Upper lobe of left lung (tissue), 6 donors: ENCODE measurements around the gene RNF19B. TPM values are rescaled to one million over a fixed set of nuclear protein-coding genes. Genes with fewer than 3 reads are reported as not detected.

Source experiments
- ATAC-seq, 2 donors: fragments of 200-7000 bp; cut with Tn5 transposase; one replicate each; pipeline ENCODE4 v1.9.1; 2022; ENCODE audit warnings: mild to moderate bottlenecking in 2 of 2, moderate library complexity in 2 of 2; ENCODE audit not compliant: low FRiP score in 2 of 2
- DNase-seq, 2 donors: peaks; one replicate each; pipeline ENCODE4 v3.0.0-alpha.2; 2019 to 2020
- H3K27ac ChIP-seq, 4 donors: fragments of 200-600 bp; sonication (generic); one replicate each; pipeline ENCODE4 v1.5.1; 2016 to 2019
- H3K27me3 ChIP-seq, 4 donors: fragments of 200-600 bp; sonication (generic); one replicate each; pipeline ENCODE4 v1.5.1; 2017 to 2019
- H3K36me3 ChIP-seq, 4 donors: fragments of 200-600 bp; sonication (generic); one replicate each; pipeline ENCODE4 v1.5.1; 2016 to 2019
- H3K4me1 ChIP-seq, 4 donors: fragments of 200-600 bp; sonication (generic); one replicate each; pipeline ENCODE4 v1.5.1; 2018 to 2019
- H3K4me3 ChIP-seq, 4 donors: fragments of 200-600 bp; sonication (generic); one replicate each; pipeline ENCODE4 v1.5.1; 2017 to 2019; ENCODE audit warnings: mild to moderate bottlenecking in 2 of 4, moderate library complexity in 1 of 4
- H3K9me3 ChIP-seq, 4 donors: fragments of 200-600 bp; sonication (generic); one replicate each; pipeline ENCODE4 v1.5.1; 2018 to 2019
- CTCF ChIP-seq, 6 experiments: fragments of 450-650 bp in 4 of 6; fragments of 200-600 bp in 2 of 6; sonication (generic) in 2 of 6; IDR thresholded peaks; one replicate each; pipeline ENCODE4 v1.5.1; 2016 to 2019; ENCODE audit warnings: antibody characterized with exemption in 6 of 6
- EP300 ChIP-seq, 4 donors: sonication (generic); formaldehyde crosslinking; IDR thresholded peaks; one replicate each; pipeline ENCODE4 v1.5.1; 2017; ENCODE audit warnings: antibody characterized with exemption in 4 of 4, control low read depth in 2 of 4
- POLR2A ChIP-seq, 4 donors: fragments of 450-650 bp; IDR thresholded peaks; one replicate each; pipeline ENCODE4 v1.5.1; 2016 to 2017; ENCODE audit warnings: antibody characterized with exemption in 4 of 4, mild to moderate bottlenecking in 2 of 4
- POLR2AphosphoS5 ChIP-seq, 2 donors: sonication (generic); formaldehyde crosslinking; IDR thresholded peaks; one replicate each; pipeline ENCODE4 v1.5.1; 2017; ENCODE audit warnings: antibody characterized with exemption in 2 of 2
- WGBS, 2 donors: methylation state at CpG; one replicate each; pipeline ENCODE4 v1.1.5; 2017 to 2018; 5-methylcytosine and 5-hydroxymethylcytosine counted together
- total RNA-seq, 6 donors: library from RNA; depleted of rRNA in 4 of 6; stranded (reverse); fragments of >200 nt in 4 of 6; gene quantifications; one replicate each; pipeline versions ENCODE4 v1.1.0 to v1.2.1, GENCODE V29; 2016 to 2021
- donor health status: DM: no; HTN: no; CAD: no; lungs with moderate emphysema.
- donor health status: DM: no; HTN: yes; CAD: no; lungs with severe emphysema.

RNF19B gene
- total RNA-seq, 6 donors from 2014 or later: 28.7 to 44.5 (median 37.4) TPM

DNA sequence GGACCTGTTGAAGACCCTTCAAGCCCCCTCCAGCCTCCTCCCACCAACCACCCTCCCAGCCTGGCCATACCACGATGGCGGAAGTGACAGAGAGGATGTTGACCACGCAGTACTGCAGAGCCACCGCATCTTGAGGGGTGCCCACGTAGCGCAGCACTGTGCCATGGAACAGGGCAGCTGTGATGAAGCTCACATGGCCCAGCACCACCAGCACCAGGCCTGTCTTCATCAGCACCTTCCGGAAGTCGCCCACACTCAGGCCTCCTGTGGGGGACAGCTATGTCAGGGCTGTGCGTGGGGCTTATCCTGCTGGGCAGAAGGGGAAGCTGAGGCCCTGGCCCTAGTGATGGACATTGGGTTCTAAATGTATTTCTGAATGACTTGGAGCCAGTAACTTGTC, 66.6 kb downstream of the RNF19B start:
- no peaks in the 10 kb centered on the region for H3K36me3 ChIP-seq
- peaks cover 0 to 18% (median 10%) of the 10 kb centered on the region in 4 donors for H3K27me3 ChIP-seq
- H3K4me1 ChIP-seq: peaks cover 16 to 26% (median 22%) of the 10 kb centered on the region in 4 donors
- DNase-seq (no peak), ATAC-seq (no peak)
- WGBS, 2 donors: 92 to 100% methylated on average over 3 to 9 of the region's 9 CpGs
- H3K27ac ChIP-seq: no peak overlapping the region
- H3K4me3 ChIP-seq: no peak overlapping the region
- TF ChIP-seq POLR2A (IDR thresholded peaks at IDR 0.05) (no peak), CTCF (IDR thresholded peaks at IDR 0.05) (no peak), POLR2AphosphoS5 (IDR thresholded peaks at IDR 0.05) (no peak)
- no peaks in the 10 kb centered on the region for H3K9me3 ChIP-seq

GRCh38 chr1:32897082-32898049, 67.2 kb downstream of the RNF19B start:
- 76 to 78% methylated on average over 11 of the region's 11 CpGs for WGBS, 2 donors
- Histone ChIP-seq H3K27me3 (peaks cover 0 to 23% (median 15%) of the 10 kb centered on the region in 4 donors), H3K4me3 (no peak overlapping the region), H3K9me3 (no peaks in the 10 kb centered on the region), H3K4me1 (peaks cover 19 to 33% (median 29%) of the 10 kb centered on the region in 4 donors), H3K36me3 (no peaks in the 10 kb centered on the region), H3K27ac (no peak overlapping the region)
- ATAC-seq (no peak), DNase-seq (no peak)
- TF ChIP-seq EP300 (IDR thresholded peaks at IDR 0.05) (no peak), POLR2AphosphoS5 (IDR thresholded peaks at IDR 0.05) (no peak)

DNA sequence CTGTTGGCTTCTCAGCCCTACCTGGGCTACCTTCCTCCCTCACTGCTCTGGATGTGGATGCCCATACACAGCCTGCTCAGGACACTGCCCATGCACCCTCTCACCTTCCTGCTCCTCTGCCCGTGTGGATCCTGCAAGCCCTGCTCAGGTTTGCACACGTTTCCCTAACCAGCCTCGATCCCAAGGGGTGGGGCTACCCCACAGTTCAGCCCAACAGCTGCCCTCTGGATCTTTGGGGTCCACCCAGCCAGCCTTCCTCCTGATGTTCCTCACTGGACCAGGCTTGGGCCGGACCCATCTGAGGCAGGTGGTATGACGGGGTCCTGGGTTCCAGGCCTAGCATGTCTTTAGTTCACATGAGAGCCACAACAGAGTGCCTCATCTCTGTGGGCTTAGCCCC, 68.2 kb downstream of the RNF19B start:
- WGBS, 2 donors: 69 to 76% methylated on average over 5 of the region's 5 CpGs
- H3K36me3 ChIP-seq: no peaks in the 10 kb centered on the region
- DNase-seq (no peak), ATAC-seq (no peak)
- no peak overlapping the region for H3K27ac ChIP-seq
- TF ChIP-seq POLR2A (IDR thresholded peaks at IDR 0.05) (no peak), EP300 (IDR thresholded peaks at IDR 0.05) (no peak), POLR2AphosphoS5 (IDR thresholded peaks at IDR 0.05) (no peak), CTCF (IDR thresholded peaks at IDR 0.05) (no peak)
- no peak overlapping the region for H3K4me3 ChIP-seq
- H3K27me3 ChIP-seq: peaks cover 0 to 23% (median 15%) of the 10 kb centered on the region in 4 donors
- H3K4me1 ChIP-seq: peaks cover 19 to 31% (median 29%) of the 10 kb centered on the region in 4 donors
- H3K9me3 ChIP-seq: no peaks in the 10 kb centered on the region

- Histone ChIP-seq H3K4me3 (no peak overlapping the region), H3K27me3 (peaks cover 0 to 17% (median 12%) of the 10 kb centered on the region in 4 donors), H3K9me3 (no peaks in the 10 kb centered on the region), H3K36me3 (no peaks in the 10 kb centered on the region), H3K27ac (no peak overlapping the region), H3K4me1 (peaks cover 15 to 25% (median 23%) of the 10 kb centered on the region in 4 donors)
- DNase-seq (no peak), ATAC-seq (no peak)
- WGBS, 2 donors: 85 to 90% methylated on average over 19 to 24 of the region's 26 CpGs
- TF ChIP-seq POLR2AphosphoS5 (IDR thresholded peaks at IDR 0.05) (no peak), EP300 (IDR thresholded peaks at IDR 0.05) (no peak), POLR2A (IDR thresholded peaks at IDR 0.05) (no peak), CTCF (IDR thresholded peaks at IDR 0.05) (no peak)
Measured at GRCh38 chr1:32895325-32896215, 69.0 kb downstream of the RNF19B start.

DNA sequence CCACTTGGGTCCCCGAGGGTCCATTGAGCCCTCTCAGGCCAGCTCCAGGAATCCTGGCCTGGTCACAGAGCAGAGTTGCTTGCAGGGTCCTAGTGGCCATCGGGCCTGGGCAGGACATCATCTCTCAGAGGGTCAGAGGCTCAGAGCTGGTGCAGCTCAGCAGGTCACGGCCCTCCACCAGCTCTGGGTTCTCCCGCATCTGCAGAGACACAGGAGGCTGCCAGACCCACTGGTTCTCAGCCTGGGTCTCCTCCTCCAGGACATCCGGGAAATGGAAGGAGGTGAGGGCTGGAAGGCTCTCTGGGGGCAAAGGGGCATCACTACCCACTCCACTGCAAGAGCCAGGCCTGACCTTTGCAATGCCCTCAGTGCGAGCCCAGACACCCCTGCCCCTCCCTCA, 69.9 kb downstream of the RNF19B start:
- H3K4me3 ChIP-seq: no peak overlapping the region
- H3K4me1 ChIP-seq: peaks cover 12 to 20% (median 19%) of the 10 kb centered on the region in 4 donors
- ATAC-seq (no peak), DNase-seq (no peak)
- WGBS, 2 donors: 40 to 82% methylated on average over 1 to 6 of the region's 6 CpGs
- peaks cover 0 to 15% (median 12%) of the 10 kb centered on the region in 4 donors for H3K27me3 ChIP-seq
- TF ChIP-seq POLR2A (IDR thresholded peaks at IDR 0.05): no peak
- no peak for TF ChIP-seq CTCF (IDR thresholded peaks at IDR 0.05)
- TF ChIP-seq POLR2AphosphoS5 (IDR thresholded peaks at IDR 0.05): no peak
- TF ChIP-seq EP300 (IDR thresholded peaks at IDR 0.05): no peak
- H3K9me3 ChIP-seq: no peaks in the 10 kb centered on the region
- no peaks in the 10 kb centered on the region for H3K36me3 ChIP-seq
- H3K27ac ChIP-seq: no peak overlapping the region
